Heart left ventricle (tissue), 16 donors: ENCODE results near the gene PAGE2. TPM values are rescaled to one million over a fixed set of nuclear protein-coding genes. Genes with fewer than 3 reads are reported as not detected.

Source experiments
- ATAC-seq, 4 donors: fragments of 200-7000 bp; cut with Tn5 transposase; one replicate each; pipeline ENCODE4 v1.9.1; 2020 to 2022; ENCODE audit warnings: moderate library complexity in 4 of 4, mild to moderate bottlenecking in 3 of 4, moderate number of reproducible peaks in 1 of 4
- DNase-seq, 5 donors: peaks; one replicate each; pipeline ENCODE4 v3.0.0-alpha.2; 2020
- H3K27ac ChIP-seq, 12 donors: fragments of 200-600 bp; sonication (generic) in 4 of 12; one replicate each; pipeline versions ENCODE4 v1.5.0 to v1.8.0; 2016 to 2022; ENCODE audit warnings: mild to moderate bottlenecking in 2 of 12
- H3K27me3 ChIP-seq, 9 donors: fragments of 200-600 bp; sonication (generic) in 2 of 9; one replicate each; pipeline versions ENCODE4 v1.5.1 to v1.8.0; 2016 to 2022; ENCODE audit warnings: mild to moderate bottlenecking in 3 of 9
- H3K36me3 ChIP-seq, 9 donors: fragments of 200-600 bp; sonication (generic) in 2 of 9; one replicate each; pipeline versions ENCODE4 v1.5.0 to v1.8.0; 2018 to 2022; ENCODE audit warnings: mild to moderate bottlenecking in 2 of 9
- H3K4me1 ChIP-seq, 12 donors: fragments of 200-600 bp; sonication (generic) in 4 of 12; one replicate each; pipeline versions ENCODE4 v1.5.0 to v1.8.0; 2016 to 2022; ENCODE audit warnings: mild to moderate bottlenecking in 3 of 12
- H3K4me3 ChIP-seq, 12 donors: fragments of 200-600 bp; sonication (generic) in 4 of 12; one replicate each; pipeline versions ENCODE4 v1.5.0 to v1.8.0; 2017 to 2022; ENCODE audit warnings: mild to moderate bottlenecking in 9 of 12, moderate library complexity in 4 of 12
- H3K9me3 ChIP-seq, 12 donors: fragments of 200-600 bp; sonication (generic) in 4 of 12; one replicate each; pipeline versions ENCODE4 v1.5.0 to v1.8.0; 2016 to 2022; ENCODE audit warnings: mild to moderate bottlenecking in 1 of 12
- CTCF ChIP-seq, 12 donors: fragments of 200-600 bp; sonication (generic) in 4 of 12; IDR thresholded peaks; one replicate each; pipeline versions ENCODE4 v1.5.0 to v1.8.0; 2018 to 2022; ENCODE audit warnings: antibody characterized with exemption in 12 of 12, mild to moderate bottlenecking in 5 of 12
- POLR2A ChIP-seq, 2 donors: fragments of 450-650 bp; IDR thresholded peaks; one replicate each; pipeline ENCODE4 v1.6.1; 2017; ENCODE audit warnings: antibody characterized with exemption in 2 of 2, mild to moderate bottlenecking in 2 of 2, moderate library complexity in 2 of 2
- WGBS, 4 donors: extraction: QIAGEN DNeasy Blood & Tissue Kit in 2 of 4; methylation state at CpG; one replicate each; pipeline versions ENCODE4 v1.1.5 to v1.1.7; 2013 to 2018; 5-methylcytosine and 5-hydroxymethylcytosine counted together
- intact Hi-C, 10 donors: fragments of 100-400 bp; cut with DNase I; formaldehyde crosslinking; loops; one replicate each; pipeline versions ENCODE4 v1.11.1 to v1.14.2; 2022
- polyA plus RNA-seq, 2 donors: library from polyadenylated mRNA; stranded (reverse); fragments of 200-250 nt; gene quantifications; one replicate each; pipeline ENCODE4 v1.2.3, GENCODE V29; 2013
- total RNA-seq, 9 donors: library from RNA; depleted of rRNA in 2 of 9; stranded (reverse); fragments of >200 nt in 2 of 9; fragmentation: NEBNext Ultra II Directional in 3 of 9; extraction: Animal tissue kit (Norgen Biotek cat#: 25700) in 3 of 9; gene quantifications; one replicate each; pipeline versions ENCODE4 v1.1.0 to v1.2.4, GENCODE V29; 2016 to 2023
- donor health status: ischemic (EF 13 %, LVEDD 7.1; RV severe dilation, severe dysfunction).
- donor health status: healthy with polysubstance abuse.
- donor health status: DM: no; HTN: yes; CAD: no.
- donor health status: DM: no; HTN: no; CAD: no.
- donor health status: ischemic (EF 25% LVEDD 6.9; RV normal size, moderate dysfunction).
- donor health status: ischemic (EF 25% LVEDD 5.7; RV mildly dilated, moderate dysfunction).
- donor health status: healthy.
- donor health status: DM: yes; HTN: yes; CAD: no.
- donor health status: ischemic (EF 35%, LVEDD 5.7; RV mildly dilated, moderate dysfunction).
- donor health status: nonischemic (EF 11% LVEDD 7.7; RV severe dilation, severe dysfunction).
- donor health status: DM: yes; HTN: yes; CAD: no.
- donor health status: PGD.
- donor health status: ischemic (EF 29% LVEDD 5.4; RV normal size, mild dysfunction).
- donor health status: nonischemic (EF 23%, LVEDD 6.1; RV moderate dilation, normal function).

PAGE2 gene
- total and polyA plus RNA-seq, 11 donors = not detected

GRCh38 chrX:55118574-55118973 lies 29.8 kb downstream of the PAGE2 start:
- WGBS, 4 donors = 61 to 96% (median 90%) methylated on average over 3 of the region's 3 CpGs
- Histone ChIP-seq H3K4me1 (no peaks in the 10 kb centered on the region), H3K27me3 (peaks cover 0 to 31% (median 0%) of the 10 kb centered on the region in 9 donors), H3K36me3 (no peaks in the 10 kb centered on the region), H3K9me3 (no peaks in the 10 kb centered on the region), H3K4me3 (no peak overlapping the region), H3K27ac (no peak overlapping the region)
- ATAC-seq (no peak), DNase-seq (no peak)
- intact Hi-C loops = no loop called here
- TF ChIP-seq CTCF (IDR thresholded peaks at IDR 0.05) (no peak), POLR2A (IDR thresholded peaks at IDR 0.05) (no peak)

- Histone ChIP-seq H3K4me1 (no peaks in the 10 kb centered on the region), H3K36me3 (no peaks in the 10 kb centered on the region), H3K4me3 (no peak overlapping the region), H3K27ac (no peak overlapping the region), H3K27me3 (peaks cover 0 to 33% (median 0%) of the 10 kb centered on the region in 9 donors), H3K9me3 (no peaks in the 10 kb centered on the region)
- ATAC-seq (no peak), DNase-seq (no peak)
- TF ChIP-seq CTCF (IDR thresholded peaks at IDR 0.05) = no peak
- TF ChIP-seq POLR2A (IDR thresholded peaks at IDR 0.05) = no peak
- intact Hi-C loops = no loop called here
Observed at GRCh38 chrX:55119271-55119670, 30.5 kb downstream of the PAGE2 start.

- no peaks in the 10 kb centered on the region for H3K4me1 ChIP-seq
- DNase-seq (no peak), ATAC-seq (no peak)
- peaks cover 0 to 33% (median 0%) of the 10 kb centered on the region in 9 donors for H3K27me3 ChIP-seq
- no peaks in the 10 kb centered on the region for H3K9me3 ChIP-seq
- no peaks in the 10 kb centered on the region for H3K36me3 ChIP-seq
- intact Hi-C loops = no loop called here
- no peak overlapping the region for H3K4me3 ChIP-seq
- H3K27ac ChIP-seq = no peak overlapping the region
- no peak for TF ChIP-seq CTCF (IDR thresholded peaks at IDR 0.05)
- TF ChIP-seq POLR2A (IDR thresholded peaks at IDR 0.05) = no peak
- 30 to 57% (median 48%) methylated on average over 1 of the region's 1 CpG for WGBS, 4 donors
Observed at GRCh38 chrX:55119712-55120111, 30.9 kb downstream of the PAGE2 start.

- H3K4me1 ChIP-seq = no peaks in the 10 kb centered on the region
- H3K9me3 ChIP-seq = no peaks in the 10 kb centered on the region
- WGBS, 4 donors = 32 to 76% (median 54%) methylated on average over 2 of the region's 2 CpGs
- intact Hi-C loops = no loop called here
- no peak overlapping the region for H3K27ac ChIP-seq
- TF ChIP-seq POLR2A (IDR thresholded peaks at IDR 0.05) = no peak
- TF ChIP-seq CTCF (IDR thresholded peaks at IDR 0.05) = no peak
- H3K36me3 ChIP-seq = no peaks in the 10 kb centered on the region
- DNase-seq = no peak
- no peak for ATAC-seq
- H3K27me3 ChIP-seq = peaks cover 0 to 33% (median 0%) of the 10 kb centered on the region in 9 donors
- no peak overlapping the region for H3K4me3 ChIP-seq
Observed at GRCh38 chrX:55120761-55121358, 32.0 kb downstream of the PAGE2 start.
